K562 (cell line): Measurements from ENCODE around the gene PHF1.

Experiments
- CEBPB ChIP-seq: fragments of 450-650 bp; IDR thresholded peaks from 2 replicates; pipeline ENCODE4 v1.6.1; 2016; ENCODE audit warnings: missing genetic modification characterization, missing compliant biosample characterization
- CUX1 ChIP-seq: fragments of 200-800 bp; sonication (Bioruptor generic); IDR thresholded peaks from 2 replicates; pipeline ENCODE4 v1.6.1; 2016; ENCODE audit warnings: missing genetic modification characterization, missing compliant biosample characterization
- EHMT2 ChIP-seq: fragments of 450-650 bp; IDR thresholded peaks from 2 replicates; pipeline ENCODE4 v1.6.1; 2018; ENCODE audit warnings: antibody characterized with exemption
- EZH2 ChIP-seq: IDR thresholded peaks from 2 replicates; pipeline ENCODE4 v1.6.1; 2012; ENCODE audit warnings: low read depth, mild to moderate bottlenecking, inconsistent platforms, low read length, borderline replicate concordance
- HINFP ChIP-seq: fragments of 450-650 bp; conservative IDR thresholded peaks from 2 replicates; pipeline ENCODE4 v1.6.1; 2016; ENCODE audit warnings: missing genetic modification characterization, low read depth, mild to moderate bottlenecking, control low read depth, missing compliant biosample characterization
- MAX ChIP-seq: sonication (generic); formaldehyde crosslinking; IDR thresholded peaks from 2 replicates; pipeline ENCODE4 v1.9.0; 2022; ENCODE audit warnings: mild to moderate bottlenecking, missing genetic modification reagents
- MEIS2 ChIP-seq: fragments of 450-650 bp; IDR thresholded peaks from 2 replicates; pipeline ENCODE4 v1.6.1; 2014; ENCODE audit warnings: mild to moderate bottlenecking; ENCODE audit not compliant: partially characterized antibody
- NCOR1 ChIP-seq: fragments of 450-650 bp; IDR thresholded peaks from 2 replicates; pipeline ENCODE4 v1.6.1; 2016; ENCODE audit warnings: mild to moderate bottlenecking, moderate library complexity
- POLR2AphosphoS5 ChIP-seq: IDR thresholded peaks from 2 replicates; pipeline ENCODE4 v1.6.1; 2011; ENCODE audit warnings: mild to moderate bottlenecking, low read depth, low read length, moderate library complexity; ENCODE audit not compliant: control insufficient read depth, insufficient read depth
- RFX5 ChIP-seq: IDR thresholded peaks from 2 replicates; pipeline ENCODE4 v1.6.1; 2011; ENCODE audit warnings: low read depth, mild to moderate bottlenecking, improper control_type of control experiment, low read length
- ZBTB43 ChIP-seq: sonication (generic); formaldehyde crosslinking; IDR thresholded peaks from 2 replicates; pipeline ENCODE4 v1.8.0; 2023; ENCODE audit warnings: mild to moderate bottlenecking, missing genetic modification reagents
- ZEB2 ChIP-seq: fragments of 450-650 bp; IDR thresholded peaks from 2 replicates; pipeline ENCODE4 v1.6.1; 2016
- ZNF124 ChIP-seq: sonication (generic); formaldehyde crosslinking; IDR thresholded peaks from 2 replicates; pipeline ENCODE4 v1.8.1; 2022; ENCODE audit warnings: missing genetic modification reagents

GRCh38 chr6:33451606-33452005, 40.8 kb downstream of the PHF1 start:
- TF ChIP-seq EHMT2 (no peak), HINFP (tag) (no peak), EZH2 (no peak), ZEB2 (no peak), ZBTB43 (CRISPR knock-in tag) (no peak), MAX (CRISPR knock-in tag) (no peak), ZNF124 (no peak), POLR2AphosphoS5 (no peak), CEBPB (tag) (no peak), MEIS2 (no peak), RFX5 (no peak), CUX1 (no peak), NCOR1 (no peak)
